GM23248 (cell line): ENCODE data around the gene LSM2. TPM values are rescaled to one million over a fixed set of nuclear protein-coding genes. Genes with fewer than 3 reads are reported as not detected.

ENCODE experiments used
- DNase-seq: peaks from one replicate; pipeline ENCODE4 v3.0.0-alpha.2; 2015
- H2AFZ ChIP-seq: fragments of 200-600 bp; sonication (generic); 2 replicates; pipeline ENCODE4 v1.6.1; 2016; ENCODE audit warnings: antibody characterized with exemption
- H3F3A ChIP-seq: fragments of 200-600 bp; sonication (generic); 2 replicates; pipeline ENCODE4 v1.6.1; 2016; ENCODE audit warnings: mild to moderate bottlenecking, antibody characterized with exemption, mixed run types; ENCODE audit not compliant: insufficient read depth
- H3K27ac ChIP-seq: fragments of 200-600 bp; sonication (generic); 2 replicates; pipeline ENCODE4 v1.5.1; 2016; ENCODE audit warnings: mild to moderate bottlenecking
- H3K27me3 ChIP-seq: fragments of 200-600 bp; sonication (generic); replicated peaks from 2 replicates; pipeline ENCODE4 v1.6.1; 2016; ENCODE audit warnings: mild to moderate bottlenecking; ENCODE audit not compliant: insufficient read depth
- H3K36me3 ChIP-seq: fragments of 200-600 bp; sonication (generic); 2 replicates; pipeline ENCODE4 v1.6.1; 2016; ENCODE audit warnings: low read depth, mild to moderate bottlenecking
- H3K4me1 ChIP-seq: fragments of 200-600 bp; sonication (generic); 2 replicates; pipeline ENCODE4 v1.6.1; 2016; ENCODE audit warnings: mild to moderate bottlenecking; ENCODE audit not compliant: insufficient read depth
- H3K4me2 ChIP-seq: fragments of 200-600 bp; sonication (generic); one replicate; pipeline ENCODE4 v1.6.1; 2016; ENCODE audit warnings: mild to moderate bottlenecking; ENCODE audit not compliant: unreplicated experiment
- H3K4me3 ChIP-seq: fragments of 200-600 bp; sonication (generic); 2 replicates; pipeline ENCODE4 v1.5.1; 2016; ENCODE audit warnings: mild to moderate bottlenecking
- H3K79me2 ChIP-seq: fragments of 200-600 bp; sonication (generic); 2 replicates; pipeline ENCODE4 v1.6.1; 2016; ENCODE audit warnings: mild to moderate bottlenecking; ENCODE audit not compliant: insufficient read depth
- H3K9ac ChIP-seq: fragments of 200-600 bp; sonication (generic); 2 replicates; pipeline ENCODE4 v1.6.1; 2016; ENCODE audit warnings: mild to moderate bottlenecking
- H3K9me2 ChIP-seq: fragments of 200-600 bp; sonication (generic); 2 replicates; pipeline ENCODE4 v1.6.1; 2016; ENCODE audit warnings: mixed run types, mild to moderate bottlenecking, moderate library complexity; ENCODE audit not compliant: insufficient read depth
- H3K9me3 ChIP-seq: fragments of 200-600 bp; sonication (generic); one replicate; pipeline ENCODE4 v1.6.1; 2017; ENCODE audit warnings: low read depth
- H4K20me1 ChIP-seq: fragments of 200-600 bp; sonication (generic); 2 replicates; pipeline ENCODE4 v1.6.0; 2016; ENCODE audit not compliant: insufficient read depth
- EZH2 ChIP-seq: fragments of 200-600 bp; sonication (generic); IDR thresholded peaks from 2 replicates; pipeline ENCODE4 v1.6.1; 2018; ENCODE audit warnings: antibody characterized with exemption, mild to moderate bottlenecking; ENCODE audit not compliant: insufficient read depth, poor library complexity, severe bottlenecking
- EZH2phosphoT487 ChIP-seq: fragments of 200-600 bp; sonication (generic); IDR thresholded peaks from 2 replicates; pipeline ENCODE4 v1.6.1; 2018; ENCODE audit warnings: antibody characterized with exemption, moderate library complexity, mild to moderate bottlenecking, low read depth; ENCODE audit not compliant: insufficient read depth
- WGBS, 2 experiments: methylation state at CpG; one replicate each; pipeline ENCODE4 v1.1.6; 2015 to 2017; ENCODE audit warnings: low lambda C conversion rate in 2 of 2, low coverage in 1 of 2; ENCODE audit errors: missing lambda C conversion rate in 2 of 2; 5-methylcytosine and 5-hydroxymethylcytosine counted together
- in situ Hi-C: fragments of 300-500 bp; cut with MboI; formaldehyde crosslinking; loops from 2 replicates; pipeline ENCODE4 v1.15.0; 2020
- polyA plus RNA-seq: library from polyadenylated mRNA; unstranded; fragments of >200 nt; fragmentation: Nextera tagmentation; extraction: Ambion mirVana; gene quantifications from 2 replicates; pipeline ENCODE4 v1.2.1, GENCODE V29; 2016
- total RNA-seq: library from RNA; depleted of rRNA; stranded (reverse); fragments of >200 nt; shearing (Covaris generic); gene quantifications from 2 replicates; pipeline ENCODE4 v1.2.3, GENCODE V29; 2014

LSM2 gene
- total and polyA plus RNA-seq, 2 experiments from 2014 or later = 40.3 to 48.4 TPM

- no peak for DNase-seq
- Histone ChIP-seq H3K9me3 (no peaks in the 10 kb centered on the region), H3K4me3 (no peak overlapping the region), H3K36me3 (peaks cover 11% of the 10 kb centered on the region), H3K9me2 (no peaks in the 10 kb centered on the region), H3K79me2 (peaks cover 12% of the 10 kb centered on the region), H4K20me1 (no peaks in the 10 kb centered on the region), H2AFZ (no peak overlapping the region), H3K9ac (no peak overlapping the region), H3K4me1 (no peaks in the 10 kb centered on the region), H3K4me2 (no peak overlapping the region), H3K27ac (no peak overlapping the region), H3K27me3 (no peaks in the 10 kb centered on the region), H3F3A (no peaks in the 10 kb centered on the region)
- 90 to 91% methylated on average over 15 of the region's 15 CpGs for WGBS, 2 experiments
- in situ Hi-C loops = no loop called here
- no peak for TF ChIP-seq EZH2phosphoT487
- TF ChIP-seq EZH2 = no peak
Observed at GRCh38 chr6:31784098-31784925, 22.5 kb downstream of the LSM2 start.

- Histone ChIP-seq H3K4me2 (no peak overlapping the region), H3F3A (peaks cover 7% of the 10 kb centered on the region; the same call in 1 of the 2 replicates), H3K27ac (no peak overlapping the region), H3K79me2 (0 out of 2 replicates have a peak, but pooled peaks cover 1% of the 10 kb centered on the region), H2AFZ (no peak overlapping the region), H3K9me2 (no peaks in the 10 kb centered on the region), H3K9ac (no peak overlapping the region), H3K9me3 (no peaks in the 10 kb centered on the region), H3K4me1 (peaks cover 4% of the 10 kb centered on the region), H4K20me1 (no peaks in the 10 kb centered on the region), H3K4me3 (no peak overlapping the region), H3K36me3 (no peaks in the 10 kb centered on the region), H3K27me3 (no peaks in the 10 kb centered on the region)
- DNase-seq = no peak
- 89 to 90% methylated on average over 30 to 32 of the region's 32 CpGs for WGBS, 2 experiments
- TF ChIP-seq EZH2phosphoT487 (no peak), EZH2 (no peak)
- in situ Hi-C loops = no loop called here
Observed at GRCh38 chr6:31782126-31782855, 24.5 kb downstream of the LSM2 start.

- H3K79me2 ChIP-seq = no peaks in the 10 kb centered on the region
- H4K20me1 ChIP-seq = no peaks in the 10 kb centered on the region
- H2AFZ ChIP-seq = no peak overlapping the region
- H3K4me1 ChIP-seq = peaks cover 12% of the 10 kb centered on the region
- TF ChIP-seq EZH2phosphoT487 (no peak), EZH2 (no peak)
- H3K9me3 ChIP-seq = no peaks in the 10 kb centered on the region
- in situ Hi-C loops = no loop called here
- no peak overlapping the region for H3K4me3 ChIP-seq
- no peak overlapping the region for H3K9ac ChIP-seq
- peaks cover 7% of the 10 kb centered on the region; the same call in 1 of the 2 replicates for H3F3A ChIP-seq
- WGBS, 2 experiments = 97 to 98% methylated on average over 23 of the region's 23 CpGs
- no peaks in the 10 kb centered on the region for H3K27me3 ChIP-seq
- no peak overlapping the region for H3K27ac ChIP-seq
- H3K9me2 ChIP-seq = no peaks in the 10 kb centered on the region
- DNase-seq = no peak
- no peaks in the 10 kb centered on the region for H3K36me3 ChIP-seq
- H3K4me2 ChIP-seq = no peak overlapping the region
Observed at GRCh38 chr6:31781244-31782125, 25.3 kb downstream of the LSM2 start.

GRCh38 chr6:31780507-31781243, 26.1 kb downstream of the LSM2 start:
- H3F3A ChIP-seq = peaks cover 7% of the 10 kb centered on the region; the same call in 1 of the 2 replicates
- DNase-seq = no peak
- no peak overlapping the region for H3K4me3 ChIP-seq
- peaks cover 13% of the 10 kb centered on the region for H3K4me1 ChIP-seq
- in situ Hi-C loops = no loop called here
- no peaks in the 10 kb centered on the region for H3K36me3 ChIP-seq
- H3K9me2 ChIP-seq = no peaks in the 10 kb centered on the region
- H3K9me3 ChIP-seq = no peaks in the 10 kb centered on the region
- WGBS, 2 experiments = 87 to 89% methylated on average over 20 of the region's 20 CpGs
- no peak overlapping the region for H3K27ac ChIP-seq
- H3K27me3 ChIP-seq = no peaks in the 10 kb centered on the region
- no peaks in the 10 kb centered on the region for H3K79me2 ChIP-seq
- H4K20me1 ChIP-seq = no peaks in the 10 kb centered on the region
- no peak overlapping the region for H3K4me2 ChIP-seq
- no peak overlapping the region for H2AFZ ChIP-seq
- TF ChIP-seq EZH2 = no peak
- no peak for TF ChIP-seq EZH2phosphoT487
- no peak overlapping the region for H3K9ac ChIP-seq
